ENCODE results near the gene GAGE12J.

GAGE12J gene

DNA sequence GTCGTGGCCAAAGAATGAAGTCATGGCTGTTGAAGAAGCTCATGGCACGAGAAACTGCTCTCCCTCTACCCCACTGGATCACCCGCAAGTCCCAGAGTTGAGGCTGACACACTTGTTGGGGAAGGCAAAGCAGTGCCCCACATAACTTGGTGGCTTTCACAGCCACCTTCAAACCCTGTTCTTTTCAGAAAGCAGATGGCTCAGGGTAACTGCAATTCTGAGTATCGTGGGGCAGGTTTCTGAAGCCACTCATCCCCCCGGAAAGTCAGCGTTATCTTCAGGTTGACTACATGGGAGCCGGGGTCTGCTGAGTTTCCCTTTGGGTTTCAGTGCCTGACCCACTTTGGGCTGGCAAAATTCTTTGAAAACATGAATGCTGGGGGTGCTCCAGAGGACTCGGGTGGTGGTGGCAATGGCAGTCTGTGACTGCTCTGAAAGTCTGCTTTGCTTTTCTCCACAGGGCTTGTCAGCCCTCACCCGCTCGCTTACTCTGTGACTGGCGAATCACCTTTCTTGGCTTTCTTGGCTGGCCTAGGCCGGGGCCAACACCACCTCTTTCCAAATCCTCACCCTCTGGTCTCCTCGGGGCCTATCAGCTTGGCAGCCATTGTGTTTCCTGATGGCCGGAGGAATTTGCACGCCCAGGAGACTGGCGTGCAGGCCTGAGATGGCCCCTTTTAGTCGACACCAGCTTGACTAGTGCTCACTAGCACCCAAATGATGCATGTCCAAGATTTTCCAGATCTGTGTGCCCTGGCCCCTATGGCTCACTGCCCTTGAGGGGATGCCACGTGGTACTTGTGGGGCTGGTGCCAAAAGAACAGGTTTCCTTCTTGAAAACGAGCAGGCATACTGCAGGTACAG, 44.9 kb upstream of the GAGE12J start:
- H3K4me3 ChIP-seq (ENCODE audit: low read length): no peak overlapping the region
- H3K79me2 ChIP-seq (ENCODE audit: control insufficient read depth, low read length): peaks cover 28% of the 10 kb centered on the region
- H3K9me3 ChIP-seq (ENCODE audit: control insufficient read depth, insufficient read depth, low read length): no peaks in the 10 kb centered on the region
- peaks cover 8% of the 10 kb centered on the region for H3K4me1 ChIP-seq (ENCODE audit: control insufficient read depth, low read length)
- H3K27me3 ChIP-seq (ENCODE audit: control insufficient read depth, low read length): no peaks in the 10 kb centered on the region
- no peaks in the 10 kb centered on the region for H4K20me1 ChIP-seq (ENCODE audit: control insufficient read depth, insufficient read depth, low read depth, low read length)
- H3K9me2 ChIP-seq (replicated peaks; ENCODE audit: control insufficient read depth, low read length): no peaks in the 10 kb centered on the region
- no peak overlapping the region for H3K4me2 ChIP-seq (ENCODE audit: low read length)
- peaks cover 6% of the 10 kb centered on the region; the same call in 1 of the 2 replicates for H3K36me3 ChIP-seq (ENCODE audit: control insufficient read depth, low read length)
- H3K27ac ChIP-seq (ENCODE audit: low read depth, low read length): no peak overlapping the region
- H3F3A ChIP-seq (ENCODE audit: control insufficient read depth, insufficient read depth): no peaks in the 10 kb centered on the region
- TF ChIP-seq EZH2phosphoT487 (IDR thresholded peaks at IDR 0.05; ENCODE audit: borderline replicate concordance, low read length) (no peak), CTCF (IDR thresholded peaks at IDR 0.05; ENCODE audit: low read depth, low read length, poor library complexity, severe bottlenecking) (no peak)

DNA sequence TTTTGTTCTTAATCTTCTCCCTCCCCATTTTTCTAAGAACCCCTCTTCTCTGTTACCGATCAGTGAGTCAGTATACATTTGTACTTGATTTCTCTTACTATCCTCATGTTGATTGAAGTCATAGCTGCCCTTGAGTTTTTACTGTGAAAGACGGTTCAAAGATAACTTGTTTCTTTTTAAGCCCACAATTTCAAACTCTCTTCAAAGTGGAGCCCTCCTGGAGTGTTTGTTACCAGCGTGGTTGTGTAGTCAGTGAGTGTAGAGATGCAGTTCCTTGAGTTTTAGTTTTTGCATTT, 44.4 kb upstream of the GAGE12J start:
- peaks cover 2% of the 10 kb centered on the region for H3K4me1 ChIP-seq (ENCODE audit: control insufficient read depth, low read length)
- no peaks in the 10 kb centered on the region for H4K20me1 ChIP-seq (ENCODE audit: control insufficient read depth, insufficient read depth, low read depth, low read length)
- no peaks in the 10 kb centered on the region for H3K9me2 ChIP-seq (replicated peaks; ENCODE audit: control insufficient read depth, low read length)
- H3F3A ChIP-seq (ENCODE audit: control insufficient read depth, insufficient read depth): no peaks in the 10 kb centered on the region
- peaks cover 22% of the 10 kb centered on the region for H3K79me2 ChIP-seq (ENCODE audit: control insufficient read depth, low read length)
- no peak overlapping the region for H3K4me3 ChIP-seq (ENCODE audit: low read length)
- TF ChIP-seq CTCF (IDR thresholded peaks at IDR 0.05; ENCODE audit: low read depth, low read length, poor library complexity, severe bottlenecking): no peak
- no peak for TF ChIP-seq EZH2phosphoT487 (IDR thresholded peaks at IDR 0.05; ENCODE audit: borderline replicate concordance, low read length)
- H3K27me3 ChIP-seq (ENCODE audit: control insufficient read depth, low read length): no peaks in the 10 kb centered on the region
- peaks cover 4% of the 10 kb centered on the region; the same call in 1 of the 2 replicates for H3K36me3 ChIP-seq (ENCODE audit: control insufficient read depth, low read length)
- H3K27ac ChIP-seq (ENCODE audit: low read depth, low read length): no peak overlapping the region
- H3K4me2 ChIP-seq (ENCODE audit: low read length): no peak overlapping the region
- no peaks in the 10 kb centered on the region for H3K9me3 ChIP-seq (ENCODE audit: control insufficient read depth, insufficient read depth, low read length)

- Histone ChIP-seq H3K4me3 (ENCODE audit: low read length) (no peak overlapping the region), H3F3A (ENCODE audit: control insufficient read depth, insufficient read depth) (no peaks in the 10 kb centered on the region), H3K27me3 (ENCODE audit: control insufficient read depth, low read length) (no peaks in the 10 kb centered on the region), H3K9me2 (replicated peaks; ENCODE audit: control insufficient read depth, low read length) (no peaks in the 10 kb centered on the region), H3K9me3 (ENCODE audit: control insufficient read depth, insufficient read depth, low read length) (no peaks in the 10 kb centered on the region), H3K4me2 (ENCODE audit: low read length) (no peak overlapping the region), H3K4me1 (ENCODE audit: control insufficient read depth, low read length) (no peaks in the 10 kb centered on the region), H3K79me2 (ENCODE audit: control insufficient read depth, low read length) (peaks cover 16% of the 10 kb centered on the region), H4K20me1 (ENCODE audit: control insufficient read depth, insufficient read depth, low read depth, low read length) (no peaks in the 10 kb centered on the region), H3K36me3 (ENCODE audit: control insufficient read depth, low read length) (peaks cover 4% of the 10 kb centered on the region; the same call in 1 of the 2 replicates), H3K27ac (ENCODE audit: low read depth, low read length) (no peak overlapping the region)
- TF ChIP-seq EZH2phosphoT487 (IDR thresholded peaks at IDR 0.05; ENCODE audit: borderline replicate concordance, low read length) (no peak), CTCF (IDR thresholded peaks at IDR 0.05; ENCODE audit: low read depth, low read length, poor library complexity, severe bottlenecking) (no peak)
Measured at GRCh38 chrX:49278081-49278480, 43.8 kb upstream of the GAGE12J start.
